Vagina (tissue), 2 donors: ENCODE data around the gene ACOX1. TPM values are rescaled to one million over a fixed set of nuclear protein-coding genes. Genes with fewer than 3 reads are reported as not detected.

Source experiments
- DNase-seq, 2 donors: peaks; one replicate each; pipeline ENCODE4 v3.0.0-alpha.2; 2017; ENCODE audit errors: extremely low spot score in 2 of 2
- H3K27ac ChIP-seq: fragments of 200-600 bp; sonication (generic); one replicate; pipeline ENCODE4 v1.5.1; 2019
- H3K27me3 ChIP-seq: fragments of 200-600 bp; sonication (generic); one replicate; pipeline ENCODE4 v1.5.1; 2019
- H3K36me3 ChIP-seq, 2 donors: fragments of 200-600 bp; sonication (generic); one replicate each; pipeline ENCODE4 v1.5.1; 2017 to 2019
- H3K4me1 ChIP-seq: fragments of 200-600 bp; sonication (generic); one replicate; pipeline ENCODE4 v1.5.1; 2019
- H3K4me3 ChIP-seq, 2 donors: fragments of 200-600 bp; sonication (generic); 1 replicate in 1 of 2; 2 replicates in 1 of 2; pipeline ENCODE4 v1.5.1; 2016 to 2019
- H3K9me3 ChIP-seq: fragments of 200-600 bp; sonication (generic); one replicate; pipeline ENCODE4 v1.5.1; 2019
- CTCF ChIP-seq, 3 experiments: fragments of 450-650 bp in 2 of 3; fragments of 200-600 bp in 1 of 3; sonication (generic) in 1 of 3; IDR thresholded peaks; one replicate each; pipeline ENCODE4 v1.5.1; 2017 to 2019; ENCODE audit warnings: antibody characterized with exemption in 3 of 3, mild to moderate bottlenecking in 2 of 3, moderate library complexity in 2 of 3
- POLR2A ChIP-seq, 2 donors: fragments of 450-650 bp; IDR thresholded peaks; one replicate each; pipeline ENCODE4 v1.6.1; 2017; ENCODE audit warnings: antibody characterized with exemption in 2 of 2, mild to moderate bottlenecking in 2 of 2, moderate library complexity in 2 of 2
- POLR2AphosphoS5 ChIP-seq, 2 donors: sonication (generic); formaldehyde crosslinking; IDR thresholded peaks; one replicate each; pipeline ENCODE4 v1.9.0; 2017; ENCODE audit warnings: antibody characterized with exemption in 2 of 2, mild to moderate bottlenecking in 2 of 2, low read depth in 1 of 2; ENCODE audit not compliant: insufficient read depth in 1 of 2
- intact Hi-C: fragments of 100-400 bp; cut with DNase I; formaldehyde crosslinking; loops from one replicate; pipeline ENCODE4 v1.15.1; 2023
- total RNA-seq: library from RNA; depleted of rRNA; stranded (reverse); fragments of >200 nt; gene quantifications from one replicate; pipeline ENCODE4 v1.2.3, GENCODE V29; 2016

Gene ACOX1
- total RNA-seq, 1 donor from 2014 or later = 50.6 TPM

DNA sequence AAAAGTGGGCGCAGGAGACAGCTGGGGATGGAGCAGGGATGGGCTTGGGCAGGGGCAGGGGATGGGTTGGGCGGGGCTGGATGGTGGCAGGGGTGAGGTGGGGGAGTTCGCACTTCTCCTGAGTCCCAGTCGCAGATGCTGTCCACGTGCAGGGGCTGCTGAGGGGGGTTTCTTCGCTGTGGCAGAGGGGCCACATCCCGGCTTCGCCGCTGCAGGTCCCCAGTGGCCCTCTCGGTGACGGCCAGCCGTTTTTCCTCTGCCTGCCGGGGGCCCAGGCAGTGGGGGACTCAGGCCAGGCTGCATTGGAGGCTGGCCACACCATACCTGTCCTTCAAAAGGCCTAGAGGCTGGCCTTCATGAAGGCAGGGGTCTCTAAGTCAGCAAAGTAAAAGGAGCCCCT lies 39.8 kb upstream of the ACOX1 start:
- intact Hi-C loops = no loop called here
- no peak for TF ChIP-seq POLR2AphosphoS5 (IDR thresholded peaks at IDR 0.05; ENCODE audit: insufficient read depth in 1 of 2, low read depth in 1 of 2)
- no peak for TF ChIP-seq CTCF (IDR thresholded peaks at IDR 0.05)
- TF ChIP-seq POLR2A (IDR thresholded peaks at IDR 0.05) = no peak
- peaks cover 0 to 10% of the 10 kb centered on the region in 2 donors for H3K36me3 ChIP-seq

DNA sequence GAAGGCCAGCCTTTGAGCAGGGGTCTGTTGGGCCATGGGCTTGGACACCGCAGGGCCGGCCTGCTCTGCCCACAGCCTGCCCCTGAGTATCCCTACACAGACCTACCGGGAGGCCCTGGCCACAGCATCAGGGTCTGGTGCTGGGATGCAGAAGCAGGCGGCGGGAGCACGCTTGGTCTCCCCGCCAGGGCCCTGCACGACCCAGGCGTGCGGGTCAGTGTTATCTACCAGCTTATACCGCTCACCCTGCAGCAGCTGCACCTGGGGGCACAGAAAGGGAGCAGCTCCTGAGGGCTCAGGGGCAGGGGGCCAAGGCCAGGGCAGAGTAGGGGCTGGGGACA lies 39.3 kb upstream of the ACOX1 start:
- intact Hi-C loops = no loop called here
- Histone ChIP-seq H3K4me3 (no peak overlapping the region), H3K27ac (no peak overlapping the region), H3K4me1 (peaks cover 8% of the 10 kb centered on the region), H3K9me3 (no peaks in the 10 kb centered on the region), H3K27me3 (no peaks in the 10 kb centered on the region), H3K36me3 (peaks cover 0 to 10% of the 10 kb centered on the region in 2 donors)
- TF ChIP-seq POLR2A (IDR thresholded peaks at IDR 0.05) (no peak), POLR2AphosphoS5 (IDR thresholded peaks at IDR 0.05; ENCODE audit: insufficient read depth in 1 of 2, low read depth in 1 of 2) (no peak), CTCF (IDR thresholded peaks at IDR 0.05) (no peak)
- DNase-seq = no peak

More for the DNA sequence above, 39.8 kb upstream of the ACOX1 start:
- Histone ChIP-seq H3K4me1 (peaks cover 7% of the 10 kb centered on the region), H3K27me3 (no peaks in the 10 kb centered on the region), H3K4me3 (no peak overlapping the region), H3K9me3 (no peaks in the 10 kb centered on the region), H3K27ac (no peak overlapping the region)
- no peak for DNase-seq

- Histone ChIP-seq H3K4me3 (no peak overlapping the region), H3K4me1 (peaks cover 8% of the 10 kb centered on the region), H3K27ac (no peak overlapping the region), H3K9me3 (no peaks in the 10 kb centered on the region), H3K36me3 (peaks cover 0 to 10% of the 10 kb centered on the region in 2 donors), H3K27me3 (no peaks in the 10 kb centered on the region)
- no peak for DNase-seq
- intact Hi-C loops = no loop called here
- TF ChIP-seq POLR2AphosphoS5 (IDR thresholded peaks at IDR 0.05; ENCODE audit: insufficient read depth in 1 of 2, low read depth in 1 of 2) (no peak), CTCF (IDR thresholded peaks at IDR 0.05) (no peak), POLR2A (IDR thresholded peaks at IDR 0.05) (no peak)
These were observed 38.7 kb upstream of the ACOX1 start for GRCh38 chr17:76017481-76018339.

GRCh38 chr17:76014925-76015261 lies 35.9 kb upstream of the ACOX1 start:
- Histone ChIP-seq H3K27ac (no peak overlapping the region), H3K4me1 (peaks cover 8% of the 10 kb centered on the region), H3K9me3 (no peaks in the 10 kb centered on the region), H3K4me3 (no peak overlapping the region), H3K27me3 (no peaks in the 10 kb centered on the region), H3K36me3 (peaks cover 0 to 13% of the 10 kb centered on the region in 2 donors)
- DNase-seq = no peak
- intact Hi-C loops = no loop called here
- TF ChIP-seq POLR2A (IDR thresholded peaks at IDR 0.05) (no peak), POLR2AphosphoS5 (IDR thresholded peaks at IDR 0.05; ENCODE audit: insufficient read depth in 1 of 2, low read depth in 1 of 2) (no peak), CTCF (IDR thresholded peaks at IDR 0.05) (no peak)
